Germinal center (tissue), 1 donor: Measurements from ENCODE around the gene CCDC167.

Source experiments
- DNase-seq: peaks from one replicate; pipeline ENCODE4 v3.0.0; 2012; ENCODE audit warnings: mixed read lengths, low spot score

The CCDC167 gene

DNA sequence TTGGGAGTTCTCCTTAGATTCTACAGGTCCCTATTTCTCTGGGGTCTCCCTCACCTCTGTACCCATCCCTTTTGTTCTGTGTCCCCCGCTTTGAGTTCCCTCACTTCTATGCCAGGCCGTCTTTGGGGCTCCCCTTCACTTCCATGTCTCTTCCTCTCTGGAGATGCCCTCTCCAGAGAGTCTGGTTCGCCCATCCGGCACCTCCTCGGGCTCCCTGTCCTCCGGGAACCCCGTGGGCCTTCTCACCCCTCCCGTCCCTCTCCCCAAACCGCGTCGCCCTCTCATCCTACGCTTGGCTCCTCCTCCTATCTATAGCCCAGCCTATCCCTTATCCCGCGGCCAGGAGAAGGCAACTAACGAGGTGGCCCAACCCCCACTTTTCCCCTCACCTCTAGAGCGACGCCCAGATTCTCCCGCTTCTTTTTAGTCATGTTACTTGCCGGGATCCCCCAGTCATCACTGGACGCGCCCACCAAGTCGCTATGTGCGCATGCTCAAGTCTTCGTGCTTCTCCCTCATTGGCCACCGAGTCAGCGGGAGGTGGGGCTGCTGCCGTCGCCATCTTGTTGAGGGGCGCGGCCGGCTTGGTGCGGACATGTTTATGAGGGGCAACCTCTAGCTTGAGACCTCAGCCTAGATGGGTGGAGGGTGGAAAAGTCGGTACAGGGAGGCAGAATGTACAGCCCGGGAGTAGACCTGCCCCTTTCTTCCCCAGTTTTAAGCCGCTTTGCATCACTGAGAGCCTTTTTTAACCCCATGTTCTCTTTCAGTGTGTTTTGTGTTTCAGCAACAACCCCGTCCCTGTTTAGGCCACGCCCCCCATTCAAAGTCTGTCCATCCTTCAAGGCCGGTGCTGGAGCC, at the start of gene CCDC167:
TSS of gene CCDC167 (minus strand) at position 461 of the 861 bp plus-strand sequence. CDS start at position 431, 30 bp downstream.
- DNase-seq, result peak; percentile 93

GRCh38 chr6:37549154-37549553, 49.5 kb upstream of the CCDC167 start:
- no peak for DNase-seq

GRCh38 chr6:37548067-37548674, 48.5 kb upstream of the CCDC167 start:
- no peak for DNase-seq

DNA sequence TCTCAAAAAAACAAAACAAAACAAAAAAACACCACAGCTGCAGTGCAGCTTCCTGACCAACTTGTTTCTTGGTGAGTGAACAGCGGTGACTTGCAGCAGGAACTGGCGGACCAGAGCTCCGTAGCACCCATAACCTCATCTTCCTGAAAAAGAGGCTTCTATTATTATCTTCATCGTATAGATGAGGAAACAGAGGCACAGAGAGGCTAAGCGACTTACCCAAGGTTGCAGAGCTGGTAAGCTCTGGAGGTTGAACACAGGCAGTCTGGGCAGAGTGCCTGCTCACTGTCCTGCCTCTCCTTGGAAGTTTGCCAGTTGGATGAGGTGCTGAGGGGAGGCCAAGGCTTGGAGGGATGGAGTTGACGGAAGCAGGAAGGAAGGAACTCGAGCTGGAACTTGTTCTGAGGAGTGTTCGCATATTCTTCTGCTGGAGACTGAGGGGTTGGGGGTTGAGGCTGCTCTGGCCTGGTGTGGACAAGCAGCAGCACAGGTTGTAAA, 47.9 kb upstream of the CCDC167 start:
- no peak for DNase-seq

GRCh38 chr6:37546141-37546871, 46.6 kb upstream of the CCDC167 start:
- no peak for DNase-seq

DNA sequence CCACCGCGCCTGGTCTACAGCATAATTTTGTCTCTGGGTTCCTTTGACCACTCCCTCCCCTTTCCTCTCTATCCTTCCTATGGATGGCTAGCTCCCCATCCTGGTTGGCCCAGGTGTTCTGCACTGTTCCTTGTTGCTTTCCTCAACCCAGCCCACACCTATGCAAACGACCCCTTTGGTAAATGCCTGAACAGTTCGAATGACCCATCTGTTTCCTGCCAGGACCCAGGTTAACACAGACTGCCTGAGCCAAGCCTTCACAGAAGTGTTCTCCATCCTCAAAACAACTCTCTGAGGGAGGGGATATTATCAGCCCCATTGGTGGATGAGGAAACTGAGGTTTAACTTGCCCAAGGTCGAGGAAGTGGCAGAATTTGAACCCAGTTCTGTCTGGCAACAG, 44.8 kb upstream of the CCDC167 start:
- peak; percentile 74 for DNase-seq

- DNase-seq, result no peak
Measured at GRCh38 chr6:37543361-37543760, 43.7 kb upstream of the CCDC167 start.

DNA sequence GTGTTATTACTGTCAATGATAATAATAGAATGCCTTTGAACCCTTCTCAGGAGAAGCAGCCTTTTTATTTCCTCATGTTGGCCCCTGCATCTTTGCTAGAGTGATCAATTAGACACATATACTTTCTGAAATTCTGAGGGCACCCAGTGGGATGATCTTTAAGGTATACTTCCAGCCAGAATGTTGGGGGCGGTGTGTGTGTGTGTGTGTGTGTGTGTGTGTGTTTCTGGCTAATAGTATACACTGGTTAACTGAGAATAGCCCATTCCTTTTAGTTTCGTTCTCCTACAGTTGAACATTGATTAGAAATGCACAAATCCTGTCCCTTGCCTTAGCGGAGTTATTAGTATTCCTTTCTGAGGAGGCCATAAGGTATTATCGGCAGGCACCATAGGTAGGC, 41.7 kb upstream of the CCDC167 start:
- no peak for DNase-seq

DNA sequence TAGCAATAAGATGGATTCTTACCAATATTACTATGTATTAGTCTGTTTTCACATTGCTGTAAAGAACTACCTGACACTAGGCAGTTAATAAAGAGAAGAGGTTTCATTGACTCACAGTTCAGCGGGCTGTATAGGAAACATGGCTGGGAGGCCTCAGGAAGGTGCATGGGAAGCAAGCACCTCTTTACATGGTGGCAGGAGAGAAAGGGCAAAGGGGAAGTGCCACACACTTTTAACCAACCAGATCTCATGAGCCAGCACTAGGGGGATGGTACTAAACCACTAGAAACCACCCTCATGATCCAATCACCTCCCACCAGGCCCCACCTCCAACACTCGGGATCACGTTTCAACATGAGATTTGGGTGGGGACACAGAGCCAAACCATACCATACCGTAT, 40.7 kb upstream of the CCDC167 start:
- no peak for DNase-seq

- DNase-seq, result no peak
Measured at GRCh38 chr6:37540029-37540352, 40.3 kb upstream of the CCDC167 start.

GRCh38 chr6:37539171-37540028, 39.7 kb upstream of the CCDC167 start:
- no peak for DNase-seq

DNA sequence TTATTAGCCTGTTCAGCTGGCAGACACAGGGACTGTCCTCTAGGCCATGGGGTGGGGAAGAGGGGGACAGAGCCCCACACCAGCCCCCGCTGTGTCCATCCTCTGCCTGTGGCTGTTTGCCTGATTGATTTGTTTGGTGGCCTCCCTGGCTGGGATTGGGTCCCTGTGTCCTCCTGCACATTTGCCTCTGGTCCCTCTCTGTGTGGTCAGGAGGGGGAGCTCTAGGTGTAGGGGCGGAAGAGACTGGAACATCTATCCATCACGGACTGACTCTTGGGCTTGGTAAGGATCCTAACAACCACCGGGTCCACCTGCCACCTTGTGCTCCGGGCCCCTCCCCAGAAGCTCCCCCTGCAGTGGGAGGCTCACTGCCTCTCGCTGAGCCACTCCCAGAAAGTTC, 38.4 kb upstream of the CCDC167 start:
- DNase-seq, result no peak

DNA sequence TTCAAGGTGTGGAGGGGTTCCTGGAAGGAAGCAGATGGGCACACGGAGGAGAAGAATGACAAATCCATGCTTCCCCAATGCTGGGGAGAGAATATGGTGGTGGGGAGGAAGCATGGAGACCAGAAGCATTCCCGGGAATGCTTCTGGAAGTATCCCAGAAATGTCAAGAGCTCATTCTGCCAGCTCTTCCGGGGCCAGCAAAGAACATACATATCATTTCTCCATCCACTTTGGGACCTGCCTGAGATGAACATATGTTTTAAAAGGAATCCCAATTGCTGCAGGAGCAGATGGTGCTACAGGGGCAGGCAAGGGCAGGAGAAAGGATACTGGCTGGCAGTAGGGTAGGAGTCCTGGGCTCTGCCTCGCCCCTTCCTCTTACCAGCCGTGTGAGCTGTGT, 37.9 kb upstream of the CCDC167 start:
- DNase-seq, result no peak

DNA sequence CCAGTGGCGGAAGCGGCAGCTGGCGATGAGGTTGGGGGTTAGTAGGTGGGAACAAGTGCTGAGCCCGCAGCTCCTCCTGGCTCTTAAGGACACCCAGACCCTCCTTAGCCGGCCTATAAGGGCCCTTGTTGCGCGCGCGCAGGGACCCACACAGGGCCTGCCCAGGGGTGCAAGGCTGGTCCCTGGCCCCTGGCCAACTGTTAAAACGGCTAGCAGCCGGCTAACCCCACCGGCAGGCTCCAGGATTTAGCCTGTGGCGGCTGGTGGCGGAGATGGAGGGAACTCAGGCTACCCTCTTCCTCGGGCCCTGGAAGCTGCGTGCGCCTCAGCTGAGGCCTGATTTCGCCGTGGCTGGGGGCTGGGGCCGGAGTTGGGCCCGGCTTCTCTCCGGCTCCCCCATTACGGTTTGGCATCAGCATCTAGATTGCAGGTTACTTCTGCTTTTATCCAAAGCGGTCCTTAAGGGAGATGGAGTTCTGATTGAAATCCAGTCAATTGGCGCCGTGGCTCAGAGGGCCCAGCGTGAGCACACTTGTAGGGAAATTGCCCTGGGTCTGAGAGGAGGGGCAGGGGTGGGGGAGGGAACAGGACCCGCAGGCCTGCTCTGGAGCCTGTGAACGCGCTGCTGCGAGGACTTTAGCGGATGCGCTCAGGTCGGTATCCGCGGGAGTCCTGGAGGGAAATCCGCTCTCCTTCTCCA, 36.9 kb upstream of the CCDC167 start:
- no peak for DNase-seq

GRCh38 chr6:37535759-37536490, 36.2 kb upstream of the CCDC167 start:
- peak; percentile 51 for DNase-seq

DNA sequence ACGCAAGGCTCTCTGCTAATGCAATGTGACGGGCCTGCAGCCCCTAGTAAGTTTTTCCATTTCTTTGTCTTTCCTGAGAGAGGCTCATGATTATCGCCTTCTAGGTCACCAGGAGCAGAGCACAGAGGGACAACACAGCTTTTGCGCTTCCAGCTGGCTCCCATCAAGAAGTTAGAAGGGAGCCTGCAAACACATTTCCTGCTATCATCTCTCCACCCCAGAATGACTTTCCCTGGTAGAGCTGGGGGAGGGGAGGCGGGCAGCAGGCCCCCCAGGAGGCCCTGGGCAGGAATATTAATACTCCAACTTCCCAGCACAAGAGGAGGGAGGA, 35.7 kb upstream of the CCDC167 start:
- DNase-seq, result no peak

GRCh38 chr6:37534893-37535292, 35.2 kb upstream of the CCDC167 start:
- no peak for DNase-seq

- no peak for DNase-seq
Measured at GRCh38 chr6:37532122-37532521, 32.4 kb upstream of the CCDC167 start.

DNA sequence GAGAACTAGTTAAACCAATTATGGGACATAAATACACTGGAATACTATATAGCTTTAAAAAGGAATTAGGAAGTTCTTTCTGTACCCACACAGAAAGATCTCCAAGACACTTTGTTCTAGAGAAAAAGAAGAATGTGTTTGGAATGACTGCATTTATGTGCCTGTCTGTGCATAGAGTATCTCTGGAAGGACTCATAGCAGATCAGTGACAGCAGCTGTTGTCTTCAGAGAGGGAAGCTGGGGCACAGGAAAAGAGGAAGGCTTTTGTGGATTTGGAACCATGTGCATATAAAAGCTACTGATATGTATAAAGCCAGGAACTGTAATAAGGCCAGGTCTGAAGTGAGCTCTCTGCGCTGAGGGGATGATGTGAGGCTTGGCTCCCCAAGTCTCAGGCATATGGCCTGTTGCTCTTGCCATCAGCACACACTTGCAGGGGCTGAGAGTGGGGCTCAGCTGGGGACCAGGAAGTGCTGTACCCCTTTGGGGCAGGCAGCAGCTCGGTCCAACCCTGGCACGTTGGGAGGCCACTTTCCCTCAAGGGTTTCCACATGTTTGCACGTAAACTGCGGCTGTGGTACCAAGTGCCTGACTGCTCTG, 31.8 kb upstream of the CCDC167 start:
- no peak for DNase-seq

DNA sequence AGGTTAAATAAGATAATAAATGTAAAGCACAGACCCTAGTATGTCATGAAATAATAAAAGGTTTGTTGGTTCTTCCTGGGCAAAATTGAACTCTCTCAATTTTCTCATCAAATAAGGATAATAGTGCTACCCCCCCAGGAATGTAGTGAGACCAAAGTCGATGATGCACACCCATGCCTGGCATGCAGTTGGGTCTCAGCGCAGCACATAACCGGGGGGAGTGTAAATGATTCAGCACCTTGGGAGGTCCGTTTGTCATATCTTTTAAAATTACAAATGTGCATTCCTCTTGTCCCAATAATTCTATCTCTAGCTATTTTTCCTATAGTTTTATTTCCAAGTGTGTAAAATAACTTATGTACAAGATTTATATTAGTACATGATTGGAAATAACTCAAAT, 31.3 kb upstream of the CCDC167 start:
- no peak for DNase-seq
